ENCODE results near the gene NLGN3. TPM values are rescaled to one million over a fixed set of nuclear protein-coding genes. Genes with fewer than 3 reads are reported as not detected.

NLGN3 gene
- total and polyA plus RNA-seq, 2 donors (not counting 3 experiments of a cell fraction or from before 2014, with no cell fraction given) = 0.37 to 0.40 TPM

GRCh38 chrX:71098302-71098701 lies 46.3 kb upstream of the NLGN3 start:
- Histone ChIP-seq H3K4me1 (ENCODE audit: control insufficient read depth, extremely low read depth, insufficient read depth, low read length) (peaks cover 6% of the 10 kb centered on the region), H3K36me3 (ENCODE audit: control insufficient read depth in 2 of 2, extremely low read depth in 1 of 2, insufficient read depth in 2 of 2, low read length in 2 of 2) (no peaks in the 10 kb centered on the region), H4K20me1 (replicated peaks; ENCODE audit: control insufficient read depth, extremely low read depth, insufficient read depth, low read length) (no peaks in the 10 kb centered on the region), H3K4me2 (ENCODE audit: insufficient read depth, low read length) (no peak overlapping the region), H3K9me3 (replicated peaks; ENCODE audit: control insufficient read depth, insufficient read depth, low read length) (no peaks in the 10 kb centered on the region), H2AFZ (ENCODE audit: low read depth, low read length) (no peak overlapping the region), H3K79me2 (ENCODE audit: control insufficient read depth, insufficient read depth, low read length) (no peaks in the 10 kb centered on the region), H3K9ac (replicated peaks; ENCODE audit: extremely low read depth, insufficient read depth, low read length) (no peak overlapping the region), H3K27ac (ENCODE audit: insufficient read depth, low read depth, low read length) (no peak overlapping the region), H3K27me3 (ENCODE audit: control insufficient read depth in 2 of 2, insufficient read depth in 2 of 2, low read length in 2 of 2) (peaks cover 0 to 1% of the 10 kb centered on the region in 2 experiments), H3K4me3 (replicated peaks in 1 of 3; ENCODE audit: insufficient read depth in 1 of 3, low read depth in 1 of 3, low read length in 3 of 3) (no peak overlapping the region), H3K9me1 (replicated peaks; ENCODE audit: control insufficient read depth, extremely low read depth, insufficient read depth, low read length) (no peaks in the 10 kb centered on the region)
- peak; percentile 53 for DNase-seq (ENCODE audit: low read depth, low spot score)
- dilution Hi-C loops (cut with MboI; ENCODE audit: extremely low pct_ligation_motif_present, low sequenced_read_pairs) (no loop called here), intact Hi-C loops (cut with micrococcal nuclease) (loop anchor here (1.0 to 2.0 kb wide), 3 partner anchors 20 to 80 kb away; partner anchors contain the start of gene MED12)
- no TSS peak for BruUV-seq (replicated peaks)
- peak; percentile 71 for FAIRE-seq
- TF ChIP-seq CTCF (IDR thresholded peaks at IDR 0.05; ENCODE audit: extremely low read depth in 1 of 2, insufficient read depth in 1 of 2, low read depth in 1 of 2, low read length in 2 of 2) (peak; percentile 41 to 49), POLR2A (IDR thresholded peaks at IDR 0.05; ENCODE audit: low read depth, low read length) (no peak)
- ChIA-PET POLR2A (no interaction called here), CTCF (no interaction called here)

DNA sequence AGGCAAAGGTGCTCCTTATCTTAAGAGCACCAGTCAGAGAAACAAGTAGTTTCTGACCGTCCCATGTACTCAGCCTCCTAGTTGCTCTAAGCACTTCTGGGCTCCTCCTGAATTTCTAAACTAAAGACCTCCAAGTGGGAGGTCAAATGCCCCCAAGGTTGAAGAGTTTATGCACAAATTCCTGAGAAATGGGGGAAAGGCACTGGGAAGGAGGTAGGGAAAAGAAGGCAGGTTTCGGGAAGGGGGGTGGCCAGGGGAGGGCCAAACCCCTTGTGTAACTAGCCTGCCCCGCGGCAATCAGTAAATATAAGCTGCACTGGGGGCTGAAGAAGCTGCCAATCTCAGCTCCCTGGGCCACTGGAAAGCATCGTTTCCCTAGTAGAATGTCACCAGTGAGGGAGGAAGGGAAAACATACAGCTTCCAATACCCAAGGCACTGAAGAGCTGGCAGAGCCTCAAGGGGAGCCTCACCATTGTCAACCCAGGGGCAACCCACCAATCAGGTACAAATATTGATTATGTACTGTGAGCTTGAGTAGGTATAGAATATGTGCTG lies 45.6 kb upstream of the NLGN3 start:
- POLR2A ChIA-PET = no interaction called here
- H3K79me2 ChIP-seq (ENCODE audit: control insufficient read depth, insufficient read depth, low read length) = no peaks in the 10 kb centered on the region
- no TSS peak for BruUV-seq (replicated peaks)
- H3K9me1 ChIP-seq (replicated peaks; ENCODE audit: control insufficient read depth, extremely low read depth, insufficient read depth, low read length) = no peaks in the 10 kb centered on the region
- no peaks in the 10 kb centered on the region for H4K20me1 ChIP-seq (replicated peaks; ENCODE audit: control insufficient read depth, extremely low read depth, insufficient read depth, low read length)
- dilution Hi-C loops (cut with MboI; ENCODE audit: extremely low pct_ligation_motif_present, low sequenced_read_pairs) = no loop called here
- H3K36me3 ChIP-seq (ENCODE audit: control insufficient read depth in 2 of 2, extremely low read depth in 1 of 2, insufficient read depth in 2 of 2, low read length in 2 of 2) = no peaks in the 10 kb centered on the region
- H3K4me2 ChIP-seq (ENCODE audit: insufficient read depth, low read length) = no peak overlapping the region
- no peak for DNase-seq (ENCODE audit: low read depth, low spot score)
- H3K4me1 ChIP-seq (ENCODE audit: control insufficient read depth, extremely low read depth, insufficient read depth, low read length) = peaks cover 6% of the 10 kb centered on the region
- no peak overlapping the region for H3K9ac ChIP-seq (replicated peaks; ENCODE audit: extremely low read depth, insufficient read depth, low read length)
- CTCF ChIA-PET = interaction anchor here (1.0 to 1.3 kb wide), 3 partner anchors 13 to 20 kb away, joined by 3 to 8 read pairs (median 4); partner anchors contain the start of gene MED12
- H2AFZ ChIP-seq (ENCODE audit: low read depth, low read length) = no peak overlapping the region
- TF ChIP-seq MYC (IDR thresholded peaks at IDR 0.05; ENCODE audit: low read depth, low read length) (no peak), GATA2 (IDR thresholded peaks at IDR 0.05; ENCODE audit: insufficient read depth, insufficient read length, low read depth, low read length) (no peak), EZH2 (IDR thresholded peaks at IDR 0.05; ENCODE audit: borderline replicate concordance, low read depth, low read length, severe bottlenecking) (no peak), CTCF (IDR thresholded peaks at IDR 0.05; ENCODE audit: extremely low read depth in 1 of 2, insufficient read depth in 1 of 2, low read depth in 1 of 2, low read length in 2 of 2) (no peak), FOS (IDR thresholded peaks at IDR 0.05; ENCODE audit: borderline replicate concordance, insufficient read depth, low read length) (no peak), MAX (IDR thresholded peaks at IDR 0.05; ENCODE audit: insufficient read depth, insufficient read length) (no peak), POLR2AphosphoS5 (IDR thresholded peaks at IDR 0.05; ENCODE audit: insufficient read depth, low read depth, low read length) (no peak), POLR2A (IDR thresholded peaks at IDR 0.05; ENCODE audit: low read depth, low read length) (no peak), JUN (IDR thresholded peaks at IDR 0.05; ENCODE audit: borderline replicate concordance, insufficient read depth, insufficient read length, low read depth) (no peak)
- FAIRE-seq = no peak
- no peak overlapping the region for H3K4me3 ChIP-seq (replicated peaks in 1 of 3; ENCODE audit: insufficient read depth in 1 of 3, low read depth in 1 of 3, low read length in 3 of 3)
- no peaks in the 10 kb centered on the region for H3K9me3 ChIP-seq (replicated peaks; ENCODE audit: control insufficient read depth, insufficient read depth, low read length)
- no peak overlapping the region for H3K27ac ChIP-seq (ENCODE audit: insufficient read depth, low read depth, low read length)
- H3K27me3 ChIP-seq (ENCODE audit: control insufficient read depth in 2 of 2, insufficient read depth in 2 of 2, low read length in 2 of 2) = peaks cover 0 to 1% of the 10 kb centered on the region in 2 experiments
- intact Hi-C loops (cut with micrococcal nuclease) = loop anchor here (1.0 to 2.0 kb wide), 3 partner anchors 19 to 80 kb away; partner anchors contain the start of gene MED12
